Motor neuron (in vitro differentiated cells): ENCODE measurements around the gene PEX14. TPM values are rescaled to one million over a fixed set of nuclear protein-coding genes. Genes with fewer than 3 reads are reported as not detected.

Experiments used
- ATAC-seq, 8 experiments: fragments of 200-7000 bp; cut with Tn5 transposase; replicated peaks in 6 of 8; 2 replicates each; pipeline ENCODE4 v1.8.0; 2021; ENCODE audit warnings: mild to moderate bottlenecking in 8 of 8, moderate library complexity in 8 of 8
- H3K27ac ChIP-seq, 2 donors: fragments of 250-450 bp; sonication (Bioruptor Pico); 2 replicates each; pipeline ENCODE4 v1.9.0; 2021; ENCODE audit warnings: antibody characterized with exemption in 2 of 2, mild to moderate bottlenecking in 2 of 2, moderate library complexity in 1 of 2
- H3K4me1 ChIP-seq, 2 donors: fragments of 250-450 bp; sonication (Bioruptor Pico); replicated peaks in 1 of 2; 2 replicates each; pipeline ENCODE4 v1.6.1; 2021; ENCODE audit warnings: antibody characterized with exemption in 2 of 2, mild to moderate bottlenecking in 2 of 2, moderate library complexity in 1 of 2
- H3K4me3 ChIP-seq, 5 donors: fragments of 250-450 bp; sonication (Bioruptor Pico); 2 replicates each; pipeline ENCODE4 v1.9.0; 2021; ENCODE audit warnings: antibody characterized with exemption in 5 of 5, mild to moderate bottlenecking in 5 of 5, moderate library complexity in 4 of 5
- WGBS, 10 experiments: fragments of 450-650 bp; shearing (Covaris generic); methylation state at CpG; one replicate each; pipeline ENCODE4 v1.0.0; 2022; 5-methylcytosine and 5-hydroxymethylcytosine counted together
- in situ Hi-C, 9 experiments: fragments of 400-800 bp; cut with MboI; loops; one replicate each; pipeline ENCODE4 v1.15.0; 2021; ENCODE audit warnings: low sequenced_read_pairs in 9 of 9, low pct_unique_long_range_greater_than_20kb in 2 of 9; ENCODE audit not compliant: unreplicated experiment in 9 of 9
- total RNA-seq, 8 experiments: library from RNA; unstranded; fragments of 300-600 nt; gene quantifications; 2 replicates each; pipeline versions ENCODE4 v1.2.3 to v1.2.4, GENCODE V29; 2022

PEX14 gene
- total RNA-seq, 8 experiments from 2014 or later, result 16.9 to 31.1 (median 23.4) TPM

GRCh38 chr1:10643607-10644306, 169.0 kb downstream of the PEX14 start:
- Histone ChIP-seq H3K27ac (no peak overlapping the region), H3K4me1 (peaks cover 5 to 27% of the 10 kb centered on the region in 2 donors), H3K4me3 (no peak overlapping the region)
- in situ Hi-C loops, result no loop called here
- ATAC-seq, result no peak
- 49 to 89% (median 80%) methylated on average over 2 to 12 of the region's 17 CpGs; no CpG with 5 or more reads in 4 of the 10 experiments for WGBS, 10 experiments

- ATAC-seq, result peak in 2 of 8 experiments; percentile 29 to 56
- 60 to 95% (median 87%) methylated on average over 1 to 18 of the region's 32 CpGs for WGBS, 10 experiments
- in situ Hi-C loops, result no loop called here
Observed at GRCh38 chr1:10644307-10645128, 169.8 kb downstream of the PEX14 start.

GRCh38 chr1:10646347-10646861, 171.7 kb downstream of the PEX14 start:
- Histone ChIP-seq H3K27ac (no peak overlapping the region), H3K4me1 (peaks cover 27 to 40% of the 10 kb centered on the region in 2 donors), H3K4me3 (no peak overlapping the region)
- WGBS, 10 experiments, result 58 to 100% (median 90%) methylated on average over 1 to 7 of the region's 12 CpGs; no CpG with 5 or more reads in 3 of the 10 experiments
- peak in 6 of 8 experiments; percentile 18 to 80 (median 40) for ATAC-seq
- in situ Hi-C loops, result no loop called here

More at GRCh38 chr1:10644307-10645128, 169.8 kb downstream of the PEX14 start:
- Histone ChIP-seq H3K4me1 (peaks cover 8 to 34% of the 10 kb centered on the region in 2 donors), H3K27ac (no peak overlapping the region), H3K4me3 (no peak overlapping the region)

GRCh38 chr1:10647414-10648170, 172.8 kb downstream of the PEX14 start:
- no peak overlapping the region for H3K4me3 ChIP-seq
- in situ Hi-C loops, result no loop called here
- no peak for ATAC-seq
- WGBS, 10 experiments, result 81 to 95% (median 91%) methylated on average over 5 to 9 of the region's 38 CpGs; no CpG with 5 or more reads in 7 of the 10 experiments
- H3K27ac ChIP-seq, result no peak overlapping the region
- peaks cover 30 to 39% of the 10 kb centered on the region in 2 donors for H3K4me1 ChIP-seq

- no peak for ATAC-seq
- Histone ChIP-seq H3K4me3 (no peak overlapping the region), H3K27ac (peak overlapping the region in 1 of 2 donors; percentile 50), H3K4me1 (peaks cover 30 to 39% of the 10 kb centered on the region in 2 donors)
- in situ Hi-C loops, result no loop called here
- WGBS, 10 experiments, result 39 to 71% (median 49%) methylated on average over 3 to 21 of the region's 32 CpGs; no CpG with 5 or more reads in 3 of the 10 experiments
Observed at GRCh38 chr1:10648689-10649516, 174.2 kb downstream of the PEX14 start.

GRCh38 chr1:10649517-10650201, 174.9 kb downstream of the PEX14 start:
- peak overlapping the region in 2 of 5 donors; percentile 7 to 12 for H3K4me3 ChIP-seq
- peak overlapping the region in 1 of 2 donors; percentile 50 for H3K27ac ChIP-seq
- peaks cover 30 to 39% of the 10 kb centered on the region in 2 donors for H3K4me1 ChIP-seq
- WGBS, 10 experiments, result 0 to 48% (median 19%) methylated on average over 2 to 13 of the region's 30 CpGs; no CpG with 5 or more reads in 4 of the 10 experiments
- ATAC-seq, result peak in 6 of 8 experiments; percentile 1 to 70 (median 15)
- in situ Hi-C loops, result no loop called here

GRCh38 chr1:10650556-10651388, 176.0 kb downstream of the PEX14 start:
- 9 to 63% (median 17%) methylated on average over 3 to 15 of the region's 40 CpGs; no CpG with 5 or more reads in 5 of the 10 experiments for WGBS, 10 experiments
- Histone ChIP-seq H3K4me1 (peaks cover 30 to 39% of the 10 kb centered on the region in 2 donors), H3K4me3 (peak overlapping the region in 3 of 5 donors; percentile 4 to 19 (median 5)), H3K27ac (peak overlapping the region in 1 of 2 donors; percentile 91)
- in situ Hi-C loops, result no loop called here
- peak in 5 of 8 experiments; percentile 64 to 74 (median 67) for ATAC-seq

DNA sequence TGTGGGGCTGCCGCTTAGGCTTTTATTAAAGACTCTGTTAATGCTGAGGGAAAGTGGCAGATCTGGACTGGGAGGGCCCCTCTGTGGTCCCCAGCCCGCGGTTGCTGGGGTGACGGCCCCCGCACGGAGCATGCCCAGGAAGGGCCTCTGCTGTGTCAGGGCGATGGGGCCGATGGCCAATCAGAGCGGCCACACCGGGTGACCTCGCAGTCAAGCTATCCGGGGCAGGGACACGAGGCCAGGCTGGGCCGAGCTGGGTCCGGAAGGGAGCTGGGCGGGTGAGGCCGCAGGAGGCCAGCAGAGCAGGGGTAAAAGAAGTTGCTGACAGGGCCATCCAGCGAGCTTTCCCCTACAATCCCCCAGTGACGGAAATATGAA, 176.6 kb downstream of the PEX14 start:
- 0 to 60% (median 12%) methylated on average over 1 to 7 of the region's 19 CpGs; no CpG with 5 or more reads in 4 of the 10 experiments for WGBS, 10 experiments
- Histone ChIP-seq H3K4me1 (peaks cover 30 to 39% of the 10 kb centered on the region in 2 donors), H3K27ac (peak overlapping the region in 1 of 2 donors; percentile 91), H3K4me3 (peak overlapping the region in 1 of 5 donors; percentile 19)
- in situ Hi-C loops, result no loop called here
- ATAC-seq, result peak in 7 of 8 experiments; percentile 26 to 89 (median 88)

DNA sequence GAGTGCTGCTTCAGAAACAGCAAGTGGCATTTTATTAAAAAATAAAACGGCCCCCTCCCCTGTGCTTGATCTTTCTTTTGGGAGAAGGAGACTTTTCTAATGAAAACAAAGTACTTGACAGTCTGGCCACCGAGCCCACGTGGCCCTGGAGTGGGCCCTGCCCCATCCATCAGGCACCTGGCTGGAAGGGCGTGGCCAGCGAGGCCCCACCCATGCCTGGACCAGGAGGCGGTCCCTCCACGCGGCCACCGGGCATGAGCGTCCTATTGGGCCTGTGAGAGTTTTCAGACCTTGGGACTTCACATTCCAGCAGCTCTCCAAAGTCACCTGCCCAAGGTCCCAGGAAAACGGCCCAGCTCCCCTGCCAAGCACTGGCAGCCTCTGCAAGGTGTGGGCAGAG, 177.0 kb downstream of the PEX14 start:
- in situ Hi-C loops, result no loop called here
- H3K4me3 ChIP-seq, result no peak overlapping the region
- peak in 6 of 8 experiments; percentile 8 to 50 (median 40) for ATAC-seq

DNA sequence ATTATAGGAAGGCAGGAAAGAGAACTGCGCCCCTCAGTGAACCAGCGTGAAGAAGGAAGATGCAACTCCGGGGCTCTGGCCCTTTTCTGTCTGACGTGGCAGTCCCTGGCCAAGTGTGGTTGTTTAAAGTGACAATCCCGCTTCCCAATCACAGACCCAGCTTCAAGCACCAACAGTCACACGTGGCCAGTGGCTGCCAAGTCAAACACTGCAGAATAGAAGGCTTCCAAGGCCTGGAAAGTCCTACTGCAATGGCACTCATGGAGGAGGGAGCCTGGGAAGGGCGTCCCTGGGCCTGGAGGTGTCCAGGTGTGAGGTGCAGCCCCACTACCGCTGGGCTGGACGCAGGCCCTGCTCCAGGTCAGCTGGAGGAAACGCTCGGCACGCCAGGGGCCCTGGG, 177.9 kb downstream of the PEX14 start:
- ATAC-seq, result no peak
- WGBS, 10 experiments, result 81 to 100% (median 92%) methylated on average over 1 to 9 of the region's 12 CpGs; no CpG with 5 or more reads in 2 of the 10 experiments

More for the DNA sequence above, 177.0 kb downstream of the PEX14 start:
- Histone ChIP-seq H3K27ac (peak overlapping the region in 1 of 2 donors; percentile 77), H3K4me1 (peaks cover 30 to 42% of the 10 kb centered on the region in 2 donors)
- WGBS, 10 experiments, result 0 to 100% (median 40%) methylated on average over 1 to 8 of the region's 11 CpGs; no CpG with 5 or more reads in 2 of the 10 experiments

More for the DNA sequence above, 177.9 kb downstream of the PEX14 start:
- Histone ChIP-seq H3K4me3 (no peak overlapping the region), H3K27ac (peak overlapping the region in 1 of 2 donors; percentile 77), H3K4me1 (peaks cover 30 to 51% of the 10 kb centered on the region in 2 donors)
- in situ Hi-C loops, result no loop called here
